GM21723 (cell line): ENCODE results near the gene PPP1R12B.
"Not testable (repeated sequence)": the region's sequence is repeated elsewhere in the genome, so short reads cannot be mapped to it uniquely, and the experiment has no call there.

ENCODE experiments used
- ATAC-seq: cut with Tn5 transposase; IDR thresholded peaks from one replicate; pipeline ENCODE4 v1.9.1; 2021; ENCODE audit warnings: mild to moderate bottlenecking, moderate library complexity; ENCODE audit not compliant: unreplicated experiment

Gene PPP1R12B

DNA sequence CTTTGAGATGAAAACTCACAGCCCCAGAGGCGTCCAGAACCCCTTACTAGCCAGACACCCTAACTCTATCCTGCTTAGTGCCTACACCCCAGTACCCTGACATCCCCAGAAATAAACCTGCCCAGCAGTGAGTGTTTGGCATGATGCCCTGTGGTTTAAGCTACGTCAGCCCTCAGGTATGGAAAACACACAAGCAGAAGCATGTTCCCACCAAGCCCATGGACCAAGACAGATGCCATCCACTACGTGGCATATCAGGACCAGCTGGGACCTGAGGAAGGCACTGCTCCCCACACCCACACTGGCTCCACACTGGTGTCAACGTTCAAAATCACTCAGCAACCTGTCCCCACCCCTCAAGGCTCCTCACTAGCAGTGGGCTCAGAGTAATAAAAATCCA lies 245.3 kb downstream of the PPP1R12B start:
- no peak for ATAC-seq

- no peak for ATAC-seq
These were observed 248.1 kb downstream of the PPP1R12B start for GRCh38 chr1:202596638-202597037.

- ATAC-seq, result no peak
These were observed 248.7 kb downstream of the PPP1R12B start for GRCh38 chr1:202597090-202597761.

- no peak for ATAC-seq
These were observed 251.4 kb downstream of the PPP1R12B start for GRCh38 chr1:202599669-202600431.

DNA sequence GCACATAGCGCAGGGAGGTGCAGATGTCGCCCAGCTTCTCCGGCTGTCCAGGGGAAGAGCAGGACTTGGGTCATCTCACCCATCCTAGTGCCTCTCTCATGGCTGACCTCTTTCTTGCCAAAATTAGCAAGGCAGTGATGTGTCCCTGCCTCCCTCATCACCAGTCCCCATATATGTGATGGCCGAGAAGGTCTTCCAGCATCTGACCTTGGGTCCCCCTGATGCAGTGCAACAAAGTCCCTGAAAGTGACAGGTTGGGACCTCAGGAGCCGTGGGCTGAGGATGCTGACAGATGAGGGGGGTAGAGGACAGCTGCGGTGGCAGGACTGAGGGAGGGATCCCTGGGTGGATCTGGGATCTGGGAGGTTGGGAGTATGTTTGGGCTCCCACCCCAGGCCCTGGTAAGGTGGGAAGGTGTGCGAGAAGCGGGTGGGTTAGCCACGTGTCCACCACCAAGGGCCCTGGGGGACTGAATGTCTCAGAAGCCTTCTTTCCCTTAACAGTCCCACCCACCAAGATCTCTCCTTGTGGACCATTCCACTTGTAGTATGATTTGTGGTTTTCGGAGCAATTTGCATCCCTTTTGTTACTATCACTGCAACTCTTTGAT lies 252.0 kb downstream of the PPP1R12B start:
- ATAC-seq, result no peak

GRCh38 chr1:202603435-202603834 lies 254.9 kb downstream of the PPP1R12B start:
- ATAC-seq, result no peak

DNA sequence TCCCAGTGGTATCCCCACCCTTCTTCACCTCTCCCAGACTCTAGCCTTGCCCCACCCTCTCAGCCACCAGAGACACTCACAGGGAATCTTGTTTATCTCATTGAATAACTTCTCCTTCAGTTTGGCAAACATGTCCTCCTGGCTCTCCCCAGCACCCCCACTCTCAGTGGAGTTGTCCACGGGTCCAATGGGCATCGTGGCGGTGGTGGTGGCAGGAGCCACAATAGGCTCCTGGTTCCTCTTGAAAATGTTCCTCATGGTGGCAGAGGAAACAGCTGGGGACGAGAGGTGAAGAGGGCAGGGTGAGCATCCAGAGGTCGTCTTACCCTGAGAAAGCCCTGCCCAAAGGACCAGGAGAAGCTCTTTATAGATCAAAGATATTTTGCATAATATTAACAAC lies 257.0 kb downstream of the PPP1R12B start:
- no peak for ATAC-seq

- not testable (repeated sequence) for ATAC-seq
These were observed 263.5 kb downstream of the PPP1R12B start for GRCh38 chr1:202612036-202612435.

- no peak for ATAC-seq
These were observed 265.1 kb downstream of the PPP1R12B start for GRCh38 chr1:202613571-202613970.

DNA sequence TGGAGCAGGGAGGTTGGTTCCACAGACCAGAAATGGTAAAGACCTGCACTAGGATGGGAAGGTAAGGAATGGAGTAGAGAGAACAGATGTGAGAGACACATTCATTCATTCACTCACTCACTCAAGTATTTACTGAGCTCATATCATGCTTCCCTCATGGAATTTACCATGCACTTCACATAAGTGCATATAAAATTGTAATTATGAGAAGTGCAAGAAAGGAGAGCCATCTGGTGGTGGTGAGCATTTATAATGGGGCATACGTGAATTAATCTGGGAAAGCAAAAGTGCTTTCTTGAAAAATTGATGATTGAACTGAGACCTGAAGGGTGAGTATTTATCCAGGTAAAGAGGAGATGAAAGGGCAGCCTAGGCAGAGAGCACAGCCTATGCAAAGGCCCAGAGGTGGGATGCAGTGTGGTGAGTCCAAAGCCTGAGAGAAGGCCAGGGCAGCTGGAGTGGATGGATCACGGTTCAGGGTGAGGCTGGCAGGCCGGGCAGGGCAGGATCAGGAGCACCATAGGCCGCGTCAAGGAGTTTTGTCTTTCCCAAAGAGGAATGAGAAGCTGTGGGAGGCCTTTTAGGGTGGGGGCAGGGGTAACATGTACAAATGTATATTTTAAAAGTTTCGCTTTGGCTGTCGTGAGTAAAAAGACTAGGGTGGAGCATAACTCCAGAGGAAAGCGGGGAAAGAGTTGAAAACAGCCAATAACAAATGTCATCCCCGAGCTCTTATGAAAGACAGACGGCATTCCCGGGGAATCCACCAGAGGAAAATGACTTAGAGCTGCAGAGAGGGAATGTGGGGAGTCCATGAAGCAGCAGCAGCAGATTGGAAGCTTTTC lies 266.1 kb downstream of the PPP1R12B start:
- not testable (repeated sequence) for ATAC-seq

DNA sequence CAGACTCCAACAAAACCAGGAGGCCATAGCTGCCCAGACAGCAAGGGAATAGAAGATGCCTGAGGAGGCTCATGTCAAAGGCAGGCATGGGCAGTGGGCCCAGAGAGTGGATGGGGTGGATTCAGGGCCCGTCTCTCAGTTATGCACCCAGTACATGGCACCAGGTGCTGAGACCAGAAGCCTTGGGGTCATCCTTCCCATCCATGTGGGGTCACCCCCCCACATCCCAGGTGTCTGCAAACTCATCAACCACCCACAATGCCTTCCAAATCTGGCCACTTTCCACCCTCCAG lies 266.7 kb downstream of the PPP1R12B start:
- ATAC-seq, result not testable (repeated sequence)

- peak; percentile 80 for ATAC-seq
These were observed 267.2 kb downstream of the PPP1R12B start for GRCh38 chr1:202615501-202616354.

DNA sequence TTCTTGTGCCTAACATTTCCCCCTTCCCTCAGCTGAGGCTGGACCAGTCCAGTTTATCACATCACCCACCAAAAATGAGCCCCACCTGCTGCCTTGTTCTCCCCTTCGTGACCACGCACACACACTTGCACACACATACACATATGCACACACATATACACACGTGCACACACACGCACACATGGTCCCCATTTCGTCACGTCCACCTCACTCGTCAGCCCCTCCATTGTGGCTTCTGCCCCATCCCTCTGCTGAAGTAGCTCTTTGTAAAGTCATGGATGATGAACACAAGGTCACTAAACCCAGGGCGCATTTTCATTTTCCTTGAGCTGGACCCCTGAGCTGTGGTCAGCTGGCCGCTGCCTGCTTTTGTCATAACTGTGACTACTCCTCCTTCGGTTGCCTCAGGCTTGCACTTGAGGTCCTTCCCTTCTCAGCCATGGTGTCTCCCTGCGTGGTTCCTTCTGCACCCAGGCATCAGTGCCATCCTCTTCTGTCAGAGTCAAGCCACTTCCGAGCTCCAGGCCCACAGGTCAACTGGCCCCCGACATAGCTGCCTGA lies 267.9 kb downstream of the PPP1R12B start:
- peak; percentile 28 for ATAC-seq

- not testable (repeated sequence) for ATAC-seq
These were observed 270.5 kb downstream of the PPP1R12B start for GRCh38 chr1:202619012-202619411.

DNA sequence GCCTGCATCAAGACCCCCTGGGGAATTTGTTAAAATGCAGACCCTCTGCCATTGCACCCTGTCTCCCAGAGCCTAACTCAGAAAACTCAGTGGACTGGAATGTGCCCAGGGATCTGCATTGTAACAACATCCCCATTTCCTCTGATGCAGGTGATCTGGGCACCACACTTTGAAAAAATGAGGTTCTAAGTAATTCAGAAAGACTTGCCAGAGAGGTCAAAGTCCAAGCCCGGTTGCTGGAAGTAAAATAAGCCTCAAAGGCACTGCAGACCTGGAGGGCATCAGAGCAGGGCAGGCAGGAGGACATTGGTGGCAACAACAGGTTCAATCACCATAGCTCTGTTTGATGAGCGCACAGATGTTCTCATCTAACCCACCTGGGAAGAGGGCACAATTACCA lies 271.0 kb downstream of the PPP1R12B start:
- ATAC-seq, result no peak

DNA sequence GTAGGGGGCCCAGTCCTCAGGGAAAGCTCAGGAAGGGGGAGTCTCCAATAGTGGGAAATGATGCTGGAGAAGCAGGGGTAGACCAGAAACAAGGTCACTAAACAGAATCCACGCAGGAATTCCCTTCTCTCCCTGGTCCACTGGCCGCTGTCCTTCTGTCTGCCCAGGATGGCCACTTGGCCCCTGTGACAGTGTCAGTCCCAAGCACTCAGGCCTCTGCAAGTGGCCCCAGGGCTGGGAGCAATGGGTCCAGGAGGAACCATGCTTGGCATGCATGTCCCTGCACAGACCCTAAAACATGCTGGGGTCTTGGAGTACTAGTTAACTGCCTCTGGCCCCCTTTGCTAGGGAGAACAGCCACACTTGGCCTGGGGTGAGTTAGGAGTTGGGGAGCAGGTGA lies 271.5 kb downstream of the PPP1R12B start:
- not testable (repeated sequence) for ATAC-seq

DNA sequence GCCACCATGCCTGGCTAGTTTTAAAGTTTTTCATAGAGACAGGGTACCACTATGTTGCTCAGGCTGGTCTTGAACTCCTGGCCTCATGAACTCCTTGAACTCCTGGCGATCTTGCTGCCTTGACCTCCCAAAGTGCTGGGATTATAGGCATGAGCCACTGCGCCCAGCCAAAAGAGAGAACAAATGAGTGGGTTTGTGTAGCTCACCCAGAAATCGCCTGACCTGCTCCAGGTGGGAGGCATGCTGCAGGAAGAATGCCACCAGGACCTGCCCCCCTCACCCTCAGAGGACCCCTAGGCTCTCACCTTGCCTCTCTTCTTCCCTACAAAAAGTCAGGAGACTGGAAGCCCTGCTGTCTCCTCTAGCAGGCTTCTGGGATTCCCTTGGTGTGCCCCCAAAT lies 272.9 kb downstream of the PPP1R12B start:
- ATAC-seq, result no peak

GRCh38 chr1:202622388-202622787 lies 273.9 kb downstream of the PPP1R12B start:
- no peak for ATAC-seq

- no peak for ATAC-seq
These were observed 274.6 kb downstream of the PPP1R12B start for GRCh38 chr1:202623075-202623474.

- not testable (repeated sequence) for ATAC-seq
These were observed 275.0 kb downstream of the PPP1R12B start for GRCh38 chr1:202623476-202623875.
